Measurements from ENCODE around the gene PDE4A.

PDE4A gene

DNA sequence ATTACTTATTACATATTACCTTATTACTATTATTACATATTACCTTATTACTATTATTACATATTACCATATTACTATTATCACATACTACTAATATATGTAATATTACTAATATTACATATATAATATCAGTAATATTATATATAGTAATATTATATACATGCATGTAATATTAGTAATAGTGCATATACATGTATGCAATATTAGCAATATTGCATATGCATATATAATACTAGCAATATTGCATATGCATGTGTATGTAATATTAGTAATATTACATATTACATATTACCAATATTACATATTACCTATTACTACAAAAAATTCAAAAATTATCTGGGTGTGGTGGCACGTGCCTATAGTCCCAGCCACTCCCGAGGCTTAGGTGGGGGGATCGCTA is 22.4 kb downstream of the PDE4A start:
- TF ChIP-seq TAF1 (IDR thresholded peaks at IDR 0.05; ENCODE audit: borderline replicate concordance, insufficient read depth, low read length) = no peak
- TF ChIP-seq FOXP2 (optimal IDR thresholded peaks at IDR 0.05; ENCODE audit: borderline replicate concordance, extremely low read depth, extremely low read length, insufficient read depth) = no peak
- TF ChIP-seq, protein P1, sequence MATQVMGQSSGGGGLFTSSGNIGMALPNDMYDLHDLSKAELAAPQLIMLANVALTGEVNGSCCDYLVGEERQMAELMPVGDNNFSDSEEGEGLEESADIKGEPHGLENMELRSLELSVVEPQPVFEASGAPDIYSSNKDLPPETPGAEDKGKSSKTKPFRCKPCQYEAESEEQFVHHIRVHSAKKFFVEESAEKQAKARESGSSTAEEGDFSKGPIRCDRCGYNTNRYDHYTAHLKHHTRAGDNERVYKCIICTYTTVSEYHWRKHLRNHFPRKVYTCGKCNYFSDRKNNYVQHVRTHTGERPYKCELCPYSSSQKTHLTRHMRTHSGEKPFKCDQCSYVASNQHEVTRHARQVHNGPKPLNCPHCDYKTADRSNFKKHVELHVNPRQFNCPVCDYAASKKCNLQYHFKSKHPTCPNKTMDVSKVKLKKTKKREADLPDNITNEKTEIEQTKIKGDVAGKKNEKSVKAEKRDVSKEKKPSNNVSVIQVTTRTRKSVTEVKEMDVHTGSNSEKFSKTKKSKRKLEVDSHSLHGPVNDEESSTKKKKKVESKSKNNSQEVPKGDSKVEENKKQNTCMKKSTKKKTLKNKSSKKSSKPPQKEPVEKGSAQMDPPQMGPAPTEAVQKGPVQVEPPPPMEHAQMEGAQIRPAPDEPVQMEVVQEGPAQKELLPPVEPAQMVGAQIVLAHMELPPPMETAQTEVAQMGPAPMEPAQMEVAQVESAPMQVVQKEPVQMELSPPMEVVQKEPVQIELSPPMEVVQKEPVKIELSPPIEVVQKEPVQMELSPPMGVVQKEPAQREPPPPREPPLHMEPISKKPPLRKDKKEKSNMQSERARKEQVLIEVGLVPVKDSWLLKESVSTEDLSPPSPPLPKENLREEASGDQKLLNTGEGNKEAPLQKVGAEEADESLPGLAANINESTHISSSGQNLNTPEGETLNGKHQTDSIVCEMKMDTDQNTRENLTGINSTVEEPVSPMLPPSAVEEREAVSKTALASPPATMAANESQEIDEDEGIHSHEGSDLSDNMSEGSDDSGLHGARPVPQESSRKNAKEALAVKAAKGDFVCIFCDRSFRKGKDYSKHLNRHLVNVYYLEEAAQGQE (IDR thresholded peaks at IDR 0.05; ENCODE audit: insufficient read depth in 1 of 2, low read depth in 2 of 2, low read length in 2 of 2) = no peak
- no peak for TF ChIP-seq POLR2AphosphoS5 (IDR thresholded peaks at IDR 0.05; ENCODE audit: low read depth, low read length)
- TF ChIP-seq SIN3A (IDR thresholded peaks at IDR 0.05; ENCODE audit: borderline replicate concordance, insufficient read depth, low read length) = no peak

DNA sequence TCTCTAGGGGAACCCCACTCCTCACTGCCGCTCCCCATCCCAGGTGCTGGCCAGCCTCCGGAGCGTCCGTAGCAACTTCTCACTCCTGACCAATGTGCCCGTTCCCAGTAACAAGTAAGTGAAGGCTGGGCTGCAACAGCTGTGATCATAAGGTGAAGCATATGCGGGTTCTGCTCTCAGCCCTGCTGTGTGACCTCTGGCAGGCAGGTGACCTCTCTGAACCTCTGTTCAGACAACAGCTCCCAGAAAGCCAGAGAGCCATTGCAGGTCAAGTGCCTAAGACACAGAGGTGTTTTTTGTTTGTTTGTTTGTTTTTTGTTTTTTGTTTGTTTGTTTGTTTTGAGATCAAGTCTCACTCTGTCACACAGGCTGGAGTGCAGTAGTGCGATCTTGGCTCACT is 28.7 kb downstream of the PDE4A start:
- TF ChIP-seq TAF1 (IDR thresholded peaks at IDR 0.05; ENCODE audit: borderline replicate concordance, insufficient read depth, low read length) = no peak
- no peak for TF ChIP-seq FOXP2 (optimal IDR thresholded peaks at IDR 0.05; ENCODE audit: borderline replicate concordance, extremely low read depth, extremely low read length, insufficient read depth)
- TF ChIP-seq, protein P1 (IDR thresholded peaks at IDR 0.05; ENCODE audit: insufficient read depth in 1 of 2, low read depth in 2 of 2, low read length in 2 of 2) = no peak
- TF ChIP-seq SIN3A (IDR thresholded peaks at IDR 0.05; ENCODE audit: borderline replicate concordance, insufficient read depth, low read length) = no peak
- no peak for TF ChIP-seq POLR2AphosphoS5 (IDR thresholded peaks at IDR 0.05; ENCODE audit: low read depth, low read length)

GRCh38 chr19:10450191-10450852 is 30.0 kb downstream of the PDE4A start:
- TF ChIP-seq, protein P1 (IDR thresholded peaks at IDR 0.05; ENCODE audit: insufficient read depth in 1 of 2, low read depth in 2 of 2, low read length in 2 of 2) = no peak
- TF ChIP-seq SIN3A (IDR thresholded peaks at IDR 0.05; ENCODE audit: borderline replicate concordance, insufficient read depth, low read length) (no peak), FOXP2 (optimal IDR thresholded peaks at IDR 0.05; ENCODE audit: borderline replicate concordance, extremely low read depth, extremely low read length, insufficient read depth) (no peak), TAF1 (IDR thresholded peaks at IDR 0.05; ENCODE audit: borderline replicate concordance, insufficient read depth, low read length) (no peak), POLR2AphosphoS5 (IDR thresholded peaks at IDR 0.05; ENCODE audit: low read depth, low read length) (no peak)

GRCh38 chr19:10450853-10451609 is 30.7 kb downstream of the PDE4A start:
- TF ChIP-seq SIN3A (IDR thresholded peaks at IDR 0.05; ENCODE audit: borderline replicate concordance, insufficient read depth, low read length) (no peak), FOXP2 (optimal IDR thresholded peaks at IDR 0.05; ENCODE audit: borderline replicate concordance, extremely low read depth, extremely low read length, insufficient read depth) (no peak), POLR2AphosphoS5 (IDR thresholded peaks at IDR 0.05; ENCODE audit: low read depth, low read length) (no peak), TAF1 (IDR thresholded peaks at IDR 0.05; ENCODE audit: borderline replicate concordance, insufficient read depth, low read length) (no peak)
- TF ChIP-seq, protein P1 (IDR thresholded peaks at IDR 0.05; ENCODE audit: insufficient read depth in 1 of 2, low read depth in 2 of 2, low read length in 2 of 2) = no peak
